HTR-8/SVneo (cell line): ENCODE results near the gene PRR15.
A peak's percentile ranks its signal among the peaks of the same experiment; 100 is the strongest.

Source experiments
- DNase-seq: peaks from one replicate; pipeline ENCODE4 v3.0.0; 2011; ENCODE audit warnings: low spot score, mixed read lengths; ENCODE audit not compliant: insufficient read length
- FAIRE-seq: peaks from 2 replicates; lab custom pipeline; 2011; peaks lifted over from hg19 to GRCh38; lab: Jason Lieb, UNC

PRR15 gene

GRCh38 chr7:29565982-29566746 lies 2.5 kb downstream of the PRR15 start:
- no peak for FAIRE-seq
- DNase-seq = no peak

- no peak for FAIRE-seq
- no peak for DNase-seq
Observed at GRCh38 chr7:29567174-29567573, 3.5 kb downstream of the PRR15 start.

- DNase-seq = no peak
- FAIRE-seq = no peak
Observed at GRCh38 chr7:29569648-29570047, 6.0 kb downstream of the PRR15 start.

- FAIRE-seq (no peak), DNase-seq (no peak)
Observed at GRCh38 chr7:29572558-29572957, 8.9 kb downstream of the PRR15 start.

GRCh38 chr7:29573567-29573966 lies 9.9 kb downstream of the PRR15 start:
- FAIRE-seq = no peak
- no peak for DNase-seq

- DNase-seq = no peak
- no peak for FAIRE-seq
Observed at GRCh38 chr7:29574659-29575058, 11.0 kb downstream of the PRR15 start.

GRCh38 chr7:29587195-29587808 lies 23.7 kb downstream of the PRR15 start:
- DNase-seq (no peak), FAIRE-seq (no peak)

- no peak for DNase-seq
- FAIRE-seq = no peak
Observed at GRCh38 chr7:29588212-29588611, 24.6 kb downstream of the PRR15 start.

- peak; percentile 48 for DNase-seq
Observed at GRCh38 chr7:29588900-29589696, 25.5 kb downstream of the PRR15 start.

GRCh38 chr7:29592866-29593265 lies 29.2 kb downstream of the PRR15 start:
- DNase-seq (no peak), FAIRE-seq (peak; percentile 68)

More at GRCh38 chr7:29588900-29589696, 25.5 kb downstream of the PRR15 start:
- no peak for FAIRE-seq

- FAIRE-seq (no peak), DNase-seq (no peak)
Observed at GRCh38 chr7:29593459-29593858, 29.8 kb downstream of the PRR15 start.

- no peak for DNase-seq
- no peak for FAIRE-seq
Observed at GRCh38 chr7:29596593-29597178, 33.1 kb downstream of the PRR15 start.

GRCh38 chr7:29597266-29597665 lies 33.6 kb downstream of the PRR15 start:
- no peak for FAIRE-seq
- no peak for DNase-seq

GRCh38 chr7:29598137-29598536 lies 34.5 kb downstream of the PRR15 start:
- no peak for FAIRE-seq
- no peak for DNase-seq

GRCh38 chr7:29598613-29599012 lies 35.0 kb downstream of the PRR15 start:
- FAIRE-seq = no peak

GRCh38 chr7:29599026-29599425 lies 35.4 kb downstream of the PRR15 start:
- FAIRE-seq (no peak), DNase-seq (no peak)

More at GRCh38 chr7:29598613-29599012, 35.0 kb downstream of the PRR15 start:
- DNase-seq = no peak

- DNase-seq (no peak), FAIRE-seq (no peak)
Observed at GRCh38 chr7:29600661-29601060, 37.0 kb downstream of the PRR15 start.

GRCh38 chr7:29604052-29604451 lies 40.4 kb downstream of the PRR15 start:
- FAIRE-seq (no peak), DNase-seq (no peak)

- FAIRE-seq (no peak), DNase-seq (no peak)
Observed at GRCh38 chr7:29604702-29605101, 41.1 kb downstream of the PRR15 start.

GRCh38 chr7:29605671-29606070 lies 42.0 kb downstream of the PRR15 start:
- FAIRE-seq (no peak), DNase-seq (no peak)

GRCh38 chr7:29606287-29606721 lies 42.7 kb downstream of the PRR15 start:
- FAIRE-seq = no peak
- DNase-seq = peak; percentile 13
